DOHH2 (cell line): ENCODE results near the gene FOXN3.

Experiments
- EZH2phosphoT487 ChIP-seq: fragments of 200-600 bp; sonication (generic); IDR thresholded peaks from 2 replicates; pipeline ENCODE4 v1.6.1; 2017; ENCODE audit warnings: borderline replicate concordance, mild to moderate bottlenecking, antibody characterized with exemption, low read length, moderate library complexity, mixed read lengths
- TF ChIP-seq, protein P1 (sequence below): fragments of 200-600 bp; sonication (generic); IDR thresholded peaks from one replicate; pipeline ENCODE4 v1.5.1; 2014; ENCODE audit warnings: antibody characterized with exemption, mild to moderate bottlenecking, low read depth, low read length; ENCODE audit not compliant: poor library complexity, severe bottlenecking

DNA sequence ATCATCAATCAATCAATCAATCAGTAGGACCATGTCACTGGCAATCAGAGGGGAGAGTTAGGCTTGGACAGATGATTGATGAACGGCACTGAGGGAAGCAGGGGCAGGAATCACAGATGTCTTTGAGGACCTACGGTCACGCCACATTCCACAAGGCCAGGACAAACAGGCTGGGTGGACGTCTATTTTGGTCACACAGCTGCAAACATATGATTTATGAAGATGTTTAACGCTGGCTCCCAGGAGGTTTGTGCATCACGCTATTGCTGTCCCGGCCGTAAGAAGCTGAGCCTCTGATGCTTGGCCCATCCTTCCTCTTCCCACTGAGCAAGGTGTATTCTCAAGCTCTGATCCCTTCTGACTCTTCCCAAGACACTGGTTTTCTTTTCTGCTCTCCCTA, 160.8 kb downstream of the FOXN3 start:
- TF ChIP-seq, protein P1, sequence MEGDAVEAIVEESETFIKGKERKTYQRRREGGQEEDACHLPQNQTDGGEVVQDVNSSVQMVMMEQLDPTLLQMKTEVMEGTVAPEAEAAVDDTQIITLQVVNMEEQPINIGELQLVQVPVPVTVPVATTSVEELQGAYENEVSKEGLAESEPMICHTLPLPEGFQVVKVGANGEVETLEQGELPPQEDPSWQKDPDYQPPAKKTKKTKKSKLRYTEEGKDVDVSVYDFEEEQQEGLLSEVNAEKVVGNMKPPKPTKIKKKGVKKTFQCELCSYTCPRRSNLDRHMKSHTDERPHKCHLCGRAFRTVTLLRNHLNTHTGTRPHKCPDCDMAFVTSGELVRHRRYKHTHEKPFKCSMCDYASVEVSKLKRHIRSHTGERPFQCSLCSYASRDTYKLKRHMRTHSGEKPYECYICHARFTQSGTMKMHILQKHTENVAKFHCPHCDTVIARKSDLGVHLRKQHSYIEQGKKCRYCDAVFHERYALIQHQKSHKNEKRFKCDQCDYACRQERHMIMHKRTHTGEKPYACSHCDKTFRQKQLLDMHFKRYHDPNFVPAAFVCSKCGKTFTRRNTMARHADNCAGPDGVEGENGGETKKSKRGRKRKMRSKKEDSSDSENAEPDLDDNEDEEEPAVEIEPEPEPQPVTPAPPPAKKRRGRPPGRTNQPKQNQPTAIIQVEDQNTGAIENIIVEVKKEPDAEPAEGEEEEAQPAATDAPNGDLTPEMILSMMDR: no peak
- no peak for TF ChIP-seq EZH2phosphoT487
